B cell (primary cell): Measurements from ENCODE around the gene XYLB. TPM values are rescaled to one million over a fixed set of nuclear protein-coding genes. Genes with fewer than 3 reads are reported as not detected.

Source experiments
- ATAC-seq: fragments of 200-7000 bp; cut with Tn5 transposase; one replicate; pipeline ENCODE4 v1.10.0; 2021; ENCODE audit warnings: low read depth, mild to moderate bottlenecking, moderate number of reproducible peaks, moderate library complexity
- CTCF ChIA-PET: fragments of 350-600 bp; sonication (Branson Sonifier 250); formaldehyde crosslinking; loops from one replicate; lab custom pipeline; 2021; ENCODE audit warnings: antibody characterized with exemption, inconsistent platforms; lab: Charles Lee
- POLR2A ChIA-PET: fragments of 350-600 bp; sonication (Branson Sonifier 250); formaldehyde crosslinking; loops from one replicate; lab custom pipeline; 2021; ENCODE audit warnings: antibody characterized with exemption; lab: Charles Lee
- DNase-seq: peaks from one replicate; pipeline ENCODE4 v3.0.0; 2013
- H2AFZ ChIP-seq: 2 replicates; pipeline ENCODE4 v1.6.1; 2012; ENCODE audit warnings: mild to moderate bottlenecking, low read depth, low read length; ENCODE audit not compliant: insufficient read depth, poor library complexity, severe bottlenecking
- H3K27ac ChIP-seq, 2 donors: 1 replicate in 1 of 2; 2 replicates in 1 of 2; pipeline ENCODE4 v1.5.1; 2012 to 2013; ENCODE audit warnings: low read length in 2 of 2, mild to moderate bottlenecking in 2 of 2, moderate library complexity in 1 of 2
- H3K27me3 ChIP-seq, 4 experiments: fragments of 200-600 bp in 1 of 4; sonication (generic) in 1 of 4; replicated peaks in 1 of 4; 1 replicate in 2 of 4; 2 replicates in 2 of 4; pipeline versions ENCODE4 v1.6.1 to v1.7.0; 2013 to 2016; ENCODE audit warnings: low read length in 3 of 4, mild to moderate bottlenecking in 2 of 4, mixed read lengths in 1 of 4, moderate library complexity in 1 of 4; ENCODE audit not compliant: insufficient read depth in 4 of 4, control insufficient read depth in 3 of 4; ENCODE audit errors: control extremely low read depth in 1 of 4
- H3K36me3 ChIP-seq, 2 experiments: replicated peaks in 1 of 2; 1 replicate in 1 of 2; 2 replicates in 1 of 2; pipeline versions ENCODE4 v1.6.1 to v1.7.1; 2013; ENCODE audit warnings: low read length in 1 of 2; ENCODE audit not compliant: insufficient read depth in 2 of 2, control insufficient read depth in 1 of 2; ENCODE audit errors: control extremely low read depth in 1 of 2, extremely low read depth in 1 of 2
- H3K4me1 ChIP-seq, 2 donors: fragments of 200-600 bp in 1 of 2; sonication (generic) in 1 of 2; 1 replicate in 1 of 2; 2 replicates in 1 of 2; pipeline versions ENCODE4 v1.5.1 to v1.6.1; 2013 to 2017; ENCODE audit warnings: low read length in 2 of 2; ENCODE audit not compliant: control insufficient read depth in 2 of 2, insufficient read depth in 2 of 2
- H3K4me2 ChIP-seq: replicated peaks from 2 replicates; pipeline ENCODE3; 2012; ENCODE audit warnings: mild to moderate bottlenecking, low read depth, low read length; ENCODE audit not compliant: poor library complexity, severe bottlenecking
- H3K4me3 ChIP-seq, 5 experiments: fragments of 200-600 bp in 1 of 5; sonication (generic) in 1 of 5; 1 replicate in 3 of 5; 2 replicates in 2 of 5; pipeline versions ENCODE4 v1.5.1 to v1.7.0; 2011 to 2016; ENCODE audit warnings: low read length in 4 of 5, mild to moderate bottlenecking in 4 of 5, low read depth in 2 of 5, control low read depth in 1 of 5, moderate library complexity in 1 of 5; ENCODE audit not compliant: insufficient read depth in 1 of 5; ENCODE audit errors: control extremely low read depth in 1 of 5, extremely low read depth in 1 of 5
- H3K79me2 ChIP-seq: fragments of 200-600 bp; sonication (generic); one replicate; pipeline ENCODE4 v1.6.0; 2016; ENCODE audit warnings: low read length; ENCODE audit not compliant: control insufficient read depth, insufficient read depth
- H3K9ac ChIP-seq: fragments of 200-600 bp; sonication (generic); 2 replicates; pipeline ENCODE4 v1.6.1; 2017; ENCODE audit warnings: mild to moderate bottlenecking, low read length, moderate library complexity
- H3K9me3 ChIP-seq, 3 donors: one replicate each; pipeline versions ENCODE4 v1.6.1 to v1.7.1; 2013; ENCODE audit warnings: low read length in 2 of 3; ENCODE audit not compliant: control insufficient read depth in 2 of 3, insufficient read depth in 1 of 3; ENCODE audit errors: control extremely low read depth in 1 of 3
- H4K20me1 ChIP-seq: 2 replicates; pipeline ENCODE4 v1.6.0; 2012; ENCODE audit warnings: mild to moderate bottlenecking, low read length; ENCODE audit not compliant: insufficient read depth, control insufficient read depth, poor library complexity, severe bottlenecking
- H3K27ac Mint-ChIP-seq: one replicate; pipeline ENCODE4 v1.8.0; 2021; ENCODE audit warnings: mixed read lengths
- H3K27me3 Mint-ChIP-seq: one replicate; pipeline ENCODE4 v1.8.0; 2021; ENCODE audit warnings: mixed read lengths
- H3K4me1 Mint-ChIP-seq: one replicate; pipeline ENCODE4 v1.8.0; 2021; ENCODE audit warnings: mixed read lengths
- H3K4me3 Mint-ChIP-seq: one replicate; pipeline ENCODE4 v1.8.0; 2021; ENCODE audit warnings: mixed read lengths
- H3K9me3 Mint-ChIP-seq: one replicate; pipeline ENCODE4 v1.8.0; 2022; ENCODE audit warnings: mixed read lengths; ENCODE audit not compliant: insufficient read depth
- EZH2 ChIP-seq: IDR thresholded peaks from 2 replicates; pipeline ENCODE4 v1.6.1; 2012; ENCODE audit warnings: borderline replicate concordance, low read depth, mild to moderate bottlenecking, moderate library complexity, low read length; ENCODE audit not compliant: insufficient read depth, poor library complexity, severe bottlenecking
- WGBS: methylation state at CpG from one replicate; pipeline ENCODE4 v1.1.5; 2013; ENCODE audit warnings: missing lambda C conversion rate; ENCODE audit not compliant: insufficient coverage; 5-methylcytosine and 5-hydroxymethylcytosine counted together
- intact Hi-C: fragments of 100-400 bp; cut with micrococcal nuclease; formaldehyde crosslinking; loops from one replicate; pipeline ENCODE4 v1.10.0; 2022
- polyA plus RNA-seq: library from polyadenylated mRNA; depleted of rRNA; stranded (reverse); fragments of >200 nt; gene quantifications from 2 replicates; pipeline ENCODE4 v1.2.3, GENCODE V29; 2012
- small RNA-seq: library from RNA; depleted of rRNA; stranded (forward); fragments of <200 nt; gene quantifications from one replicate; pipeline ENCODE3, GENCODE V24; 2012; ENCODE audit warnings: low replicate concordance, low read depth; ENCODE audit not compliant: insufficient read length
- total RNA-seq, 2 donors: library from RNA; stranded (reverse); fragments of 120-200 nt in 1 of 2; gene quantifications; 1 replicate in 1 of 2; 2 replicates in 1 of 2; pipeline versions ENCODE4 v1.2.3 to v1.2.4, GENCODE V29; 2013 to 2022
- TF ChIP-seq, protein P1 (sequence below): fragments of 200-600 bp; IDR thresholded peaks from one replicate; pipeline ENCODE4 v1.8.0; 2022; ENCODE audit warnings: antibody characterized with exemption, mild to moderate bottlenecking

XYLB gene
- total and polyA plus RNA-seq, 2 donors (not counting 1 experiment from before 2014, with no cell fraction given) = 0.19 to 0.71 TPM

DNA sequence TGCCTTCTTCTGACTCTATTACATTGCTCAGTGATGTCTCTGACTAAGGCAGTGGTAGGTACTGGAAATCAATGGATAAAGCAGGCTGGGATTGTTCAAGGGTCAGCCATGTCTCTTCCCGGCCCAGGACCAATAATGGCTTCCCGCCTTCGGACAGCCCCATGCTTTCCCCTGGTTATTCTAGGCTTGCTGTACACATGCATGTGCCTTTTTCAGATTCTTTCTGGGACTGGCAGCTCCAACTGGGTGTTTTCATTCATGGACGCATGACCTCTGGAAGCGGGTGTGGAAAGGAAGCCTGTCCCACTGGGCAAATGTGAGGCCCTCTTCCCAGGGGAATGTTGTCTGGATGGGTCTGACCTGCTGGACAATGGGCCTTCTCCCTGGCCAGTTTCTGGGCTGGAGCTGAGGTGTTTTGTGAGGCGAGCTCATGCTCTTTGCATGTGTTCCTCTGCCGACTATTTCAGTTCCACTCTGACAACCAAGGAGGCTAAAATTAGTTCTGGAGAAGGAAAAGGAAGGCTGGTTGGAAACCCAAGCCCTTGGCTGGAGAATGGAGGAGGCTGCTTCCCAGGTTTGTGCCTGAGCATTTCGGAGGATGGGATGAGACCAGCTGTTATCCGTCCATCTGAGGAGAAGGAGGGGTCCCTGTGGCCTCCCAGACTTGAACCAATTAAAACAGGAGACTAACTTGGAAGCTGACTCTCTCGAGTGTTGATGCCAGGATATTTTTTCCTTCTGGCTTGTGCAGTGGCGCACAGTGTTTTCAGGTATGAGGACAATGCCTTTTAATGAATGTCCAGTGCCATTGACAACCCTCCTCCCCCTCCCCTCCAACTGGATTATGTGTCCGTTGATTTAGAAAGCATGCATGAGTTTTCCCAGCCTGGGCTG lies 114.0 kb downstream of the XYLB start:
- no peaks in the 10 kb centered on the region for H3K9me3 ChIP-seq
- no peak for TF ChIP-seq EZH2
- TF ChIP-seq, protein P1, sequence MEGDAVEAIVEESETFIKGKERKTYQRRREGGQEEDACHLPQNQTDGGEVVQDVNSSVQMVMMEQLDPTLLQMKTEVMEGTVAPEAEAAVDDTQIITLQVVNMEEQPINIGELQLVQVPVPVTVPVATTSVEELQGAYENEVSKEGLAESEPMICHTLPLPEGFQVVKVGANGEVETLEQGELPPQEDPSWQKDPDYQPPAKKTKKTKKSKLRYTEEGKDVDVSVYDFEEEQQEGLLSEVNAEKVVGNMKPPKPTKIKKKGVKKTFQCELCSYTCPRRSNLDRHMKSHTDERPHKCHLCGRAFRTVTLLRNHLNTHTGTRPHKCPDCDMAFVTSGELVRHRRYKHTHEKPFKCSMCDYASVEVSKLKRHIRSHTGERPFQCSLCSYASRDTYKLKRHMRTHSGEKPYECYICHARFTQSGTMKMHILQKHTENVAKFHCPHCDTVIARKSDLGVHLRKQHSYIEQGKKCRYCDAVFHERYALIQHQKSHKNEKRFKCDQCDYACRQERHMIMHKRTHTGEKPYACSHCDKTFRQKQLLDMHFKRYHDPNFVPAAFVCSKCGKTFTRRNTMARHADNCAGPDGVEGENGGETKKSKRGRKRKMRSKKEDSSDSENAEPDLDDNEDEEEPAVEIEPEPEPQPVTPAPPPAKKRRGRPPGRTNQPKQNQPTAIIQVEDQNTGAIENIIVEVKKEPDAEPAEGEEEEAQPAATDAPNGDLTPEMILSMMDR = no peak
- ATAC-seq (no peak), DNase-seq (no peak)
- H3K36me3 ChIP-seq = no peaks in the 10 kb centered on the region
- H3K27me3 ChIP-seq = peaks cover 0 to 5% (median 0%) of the 10 kb centered on the region in 4 experiments
- no peak overlapping the region for H2AFZ ChIP-seq
- peaks cover 3% of the 10 kb centered on the region for H3K9me3 Mint-ChIP-seq
- H3K27me3 Mint-ChIP-seq = no peaks in the 10 kb centered on the region
- 95% methylated on average over 10 of the region's 12 CpGs for WGBS
- H3K79me2 ChIP-seq = no peaks in the 10 kb centered on the region
- ChIA-PET CTCF (no interaction called here), POLR2A (no interaction called here)
- H3K4me1 ChIP-seq = peaks cover 0 to 5% of the 10 kb centered on the region in 2 donors
- H3K4me1 Mint-ChIP-seq = peaks cover 2% of the 10 kb centered on the region
- no peak overlapping the region for H3K4me3 Mint-ChIP-seq
- H4K20me1 ChIP-seq = no peaks in the 10 kb centered on the region
- H3K4me2 ChIP-seq = no peak overlapping the region
- H3K27ac ChIP-seq = no peak overlapping the region
- H3K9ac ChIP-seq = no peak overlapping the region
- no peak overlapping the region for H3K4me3 ChIP-seq
- no peak overlapping the region for H3K27ac Mint-ChIP-seq
- intact Hi-C loops = no loop called here

Small RNA genes lying within 50 kb of the gene (small RNA-seq; reads per million reads assigned to genes)
- gene RNU6-235P = not detected

Other genes with a start within 250 kb of the XYLB start
- gene ACAA1, start 209.7 kb upstream of the XYLB start, total RNA-seq = 87.4 and 98.4 TPM in 2 replicates
- 143 and 176 TPM in 2 replicates for gene ACAA1, start 209.7 kb upstream of the XYLB start, polyA plus RNA-seq
- 52.3 and 55.0 TPM in 2 replicates for gene MYD88, start 208.1 kb upstream of the XYLB start, total RNA-seq
- 29.3 and 48.0 TPM in 2 replicates for gene MYD88, start 208.1 kb upstream of the XYLB start, polyA plus RNA-seq
- 37.9 and 41.5 TPM in 2 replicates for gene OXSR1, start 181.2 kb upstream of the XYLB start, total RNA-seq
- gene OXSR1, start 181.2 kb upstream of the XYLB start, polyA plus RNA-seq = 15.5 and 21.2 TPM in 2 replicates
- 0.70 and 0.91 TPM in 2 replicates for gene SLC22A13, start 81.0 kb upstream of the XYLB start, total RNA-seq
- 0.31 TPM in 1 of 2 replicates, not detected in the other for gene SLC22A13, start 81.0 kb upstream of the XYLB start, polyA plus RNA-seq
- gene SLC22A14, start 64.5 kb upstream of the XYLB start, total RNA-seq = not detected in 2 replicates
- 0.06 TPM in 1 of 2 replicates, not detected in the other for gene SLC22A14, start 64.5 kb upstream of the XYLB start, polyA plus RNA-seq
- gene ACVR2B, start 107.1 kb downstream of the XYLB start, total RNA-seq = 3.9 and 4.2 TPM in 2 replicates
- 0.18 and 0.26 TPM in 2 replicates for gene ACVR2B, start 107.1 kb downstream of the XYLB start, polyA plus RNA-seq
- gene EXOG, start 149.6 kb downstream of the XYLB start, total RNA-seq = 36.8 and 38.3 TPM in 2 replicates
- 8.8 and 15.0 TPM in 2 replicates for gene EXOG, start 149.6 kb downstream of the XYLB start, polyA plus RNA-seq